Measurements from ENCODE around the gene DMD. TPM values are rescaled to one million over a fixed set of nuclear protein-coding genes. Genes with fewer than 3 reads are reported as not detected.

Gene DMD
- total and polyA plus RNA-seq, 2 donors (not counting 1 experiment from before 2014, with no cell fraction given), result 2.0 to 51.8 TPM

DNA sequence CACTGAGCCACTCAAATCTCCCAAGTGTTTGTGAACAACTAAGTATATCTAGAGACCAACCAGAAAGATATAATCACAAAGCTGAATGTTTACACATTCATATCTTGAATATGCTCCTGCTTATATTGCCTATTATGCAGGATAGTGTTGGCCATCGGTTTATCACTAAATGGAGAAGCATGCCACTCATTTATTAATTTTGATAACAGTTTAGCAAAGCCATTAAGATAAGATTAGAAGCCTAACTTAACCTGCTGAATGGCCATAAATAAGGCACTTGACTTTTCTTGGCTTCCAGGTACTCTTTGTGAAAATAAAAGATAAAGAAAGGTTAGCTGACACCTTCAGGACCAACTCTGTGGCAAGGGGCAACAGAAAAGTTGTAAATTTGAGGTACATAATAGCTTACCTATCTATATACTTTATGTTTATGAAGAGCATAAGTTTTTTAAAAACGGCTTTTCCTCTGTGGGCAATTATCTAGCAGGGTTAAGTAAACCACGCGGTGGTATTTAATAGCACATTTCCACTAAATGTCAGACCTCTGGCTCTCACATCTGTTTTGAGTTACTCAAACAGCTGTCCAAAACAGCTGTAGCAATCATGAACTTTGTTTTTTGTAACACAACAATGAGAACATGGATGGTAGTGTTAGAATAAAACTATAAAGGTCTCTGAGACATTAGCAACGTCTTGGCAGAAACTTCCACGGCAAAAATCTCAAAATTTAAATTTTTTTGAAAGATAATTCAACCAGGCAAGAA lies 2080.7 kb downstream of the DMD start:
- H3K27me3 ChIP-seq (replicated peaks in 1 of 4; ENCODE audit: control extremely low read depth in 1 of 4, control insufficient read depth in 3 of 4, insufficient read depth in 4 of 4, low read length in 3 of 4), result no peaks in the 10 kb centered on the region
- Mint-ChIP-seq H3K4me3 (no peak overlapping the region), H3K4me1 (peaks cover 5% of the 10 kb centered on the region), H3K27ac (no peak overlapping the region), H3K27me3 (no peaks in the 10 kb centered on the region), H3K9me3 (ENCODE audit: insufficient read depth) (no peaks in the 10 kb centered on the region)
- no peak overlapping the region for H3K4me2 ChIP-seq (replicated peaks; ENCODE audit: low read depth, low read length, poor library complexity, severe bottlenecking)
- H3K9me3 ChIP-seq (ENCODE audit: control extremely low read depth in 1 of 3, control insufficient read depth in 2 of 3, insufficient read depth in 1 of 3, low read length in 2 of 3), result no peaks in the 10 kb centered on the region
- ChIA-PET POLR2A (no interaction called here), CTCF (no interaction called here)
- TF ChIP-seq, protein P1, sequence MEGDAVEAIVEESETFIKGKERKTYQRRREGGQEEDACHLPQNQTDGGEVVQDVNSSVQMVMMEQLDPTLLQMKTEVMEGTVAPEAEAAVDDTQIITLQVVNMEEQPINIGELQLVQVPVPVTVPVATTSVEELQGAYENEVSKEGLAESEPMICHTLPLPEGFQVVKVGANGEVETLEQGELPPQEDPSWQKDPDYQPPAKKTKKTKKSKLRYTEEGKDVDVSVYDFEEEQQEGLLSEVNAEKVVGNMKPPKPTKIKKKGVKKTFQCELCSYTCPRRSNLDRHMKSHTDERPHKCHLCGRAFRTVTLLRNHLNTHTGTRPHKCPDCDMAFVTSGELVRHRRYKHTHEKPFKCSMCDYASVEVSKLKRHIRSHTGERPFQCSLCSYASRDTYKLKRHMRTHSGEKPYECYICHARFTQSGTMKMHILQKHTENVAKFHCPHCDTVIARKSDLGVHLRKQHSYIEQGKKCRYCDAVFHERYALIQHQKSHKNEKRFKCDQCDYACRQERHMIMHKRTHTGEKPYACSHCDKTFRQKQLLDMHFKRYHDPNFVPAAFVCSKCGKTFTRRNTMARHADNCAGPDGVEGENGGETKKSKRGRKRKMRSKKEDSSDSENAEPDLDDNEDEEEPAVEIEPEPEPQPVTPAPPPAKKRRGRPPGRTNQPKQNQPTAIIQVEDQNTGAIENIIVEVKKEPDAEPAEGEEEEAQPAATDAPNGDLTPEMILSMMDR (IDR thresholded peaks at IDR 0.05), result no peak
- no peak for TF ChIP-seq EZH2 (IDR thresholded peaks at IDR 0.05; ENCODE audit: borderline replicate concordance, insufficient read depth, low read depth, low read length, poor library complexity, severe bottlenecking)
- H3K9ac ChIP-seq (ENCODE audit: low read length), result no peak overlapping the region
- H3K79me2 ChIP-seq (ENCODE audit: control insufficient read depth, insufficient read depth, low read length), result no peaks in the 10 kb centered on the region
- intact Hi-C loops (cut with micrococcal nuclease), result no loop called here
- no peaks in the 10 kb centered on the region for H3K36me3 ChIP-seq (replicated peaks in 1 of 2; ENCODE audit: control extremely low read depth in 1 of 2, control insufficient read depth in 1 of 2, extremely low read depth in 1 of 2, insufficient read depth in 2 of 2, low read length in 1 of 2)
- no peak for DNase-seq
- no peak overlapping the region for H3K4me3 ChIP-seq (ENCODE audit: control extremely low read depth in 1 of 5, extremely low read depth in 1 of 5, insufficient read depth in 1 of 5, low read depth in 2 of 5, low read length in 4 of 5)
- no peak for ATAC-seq (ENCODE audit: low read depth)
- H2AFZ ChIP-seq (ENCODE audit: insufficient read depth, low read depth, low read length, poor library complexity, severe bottlenecking), result no peak overlapping the region
- H3K27ac ChIP-seq (ENCODE audit: low read length in 2 of 2), result no peak overlapping the region
- no peaks in the 10 kb centered on the region for H4K20me1 ChIP-seq (ENCODE audit: control insufficient read depth, insufficient read depth, low read length, poor library complexity, severe bottlenecking)
- peaks cover under 1 to 3% of the 10 kb centered on the region in 2 donors for H3K4me1 ChIP-seq (ENCODE audit: control insufficient read depth in 2 of 2, insufficient read depth in 2 of 2, low read length in 2 of 2)
- WGBS (ENCODE audit: insufficient coverage), result no CpG with 5 or more reads among the region's 6 CpGs

DNA sequence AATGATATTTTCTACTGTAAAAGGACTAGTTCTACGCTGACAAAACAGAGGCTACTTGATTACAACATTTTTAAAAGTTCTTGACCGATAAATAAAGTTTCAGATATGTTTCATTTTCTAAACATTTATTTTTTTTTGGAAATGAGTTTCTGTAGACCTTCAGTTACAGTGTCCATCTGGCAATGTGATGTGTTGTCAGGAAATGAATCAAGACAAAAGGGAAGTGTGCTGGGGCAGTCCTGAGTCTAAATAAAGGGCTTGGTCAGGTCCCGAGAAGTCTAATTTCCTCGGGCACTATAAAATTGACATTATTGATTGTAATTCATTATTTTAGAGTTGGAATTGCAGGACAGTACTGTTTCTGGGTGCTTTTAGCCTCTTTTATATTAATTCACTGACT lies 2082.5 kb downstream of the DMD start:
- Histone ChIP-seq H3K9me3 (ENCODE audit: control extremely low read depth in 1 of 3, control insufficient read depth in 2 of 3, insufficient read depth in 1 of 3, low read length in 2 of 3) (no peaks in the 10 kb centered on the region), H3K4me1 (ENCODE audit: control insufficient read depth in 2 of 2, insufficient read depth in 2 of 2, low read length in 2 of 2) (no peaks in the 10 kb centered on the region), H2AFZ (ENCODE audit: insufficient read depth, low read depth, low read length, poor library complexity, severe bottlenecking) (no peak overlapping the region), H3K27ac (ENCODE audit: low read length in 2 of 2) (no peak overlapping the region), H3K27me3 (replicated peaks in 1 of 4; ENCODE audit: control extremely low read depth in 1 of 4, control insufficient read depth in 3 of 4, insufficient read depth in 4 of 4, low read length in 3 of 4) (no peaks in the 10 kb centered on the region), H3K79me2 (ENCODE audit: control insufficient read depth, insufficient read depth, low read length) (no peaks in the 10 kb centered on the region), H3K4me2 (replicated peaks; ENCODE audit: low read depth, low read length, poor library complexity, severe bottlenecking) (no peak overlapping the region), H3K4me3 (ENCODE audit: control extremely low read depth in 1 of 5, extremely low read depth in 1 of 5, insufficient read depth in 1 of 5, low read depth in 2 of 5, low read length in 4 of 5) (no peak overlapping the region), H3K36me3 (replicated peaks in 1 of 2; ENCODE audit: control extremely low read depth in 1 of 2, control insufficient read depth in 1 of 2, extremely low read depth in 1 of 2, insufficient read depth in 2 of 2, low read length in 1 of 2) (no peaks in the 10 kb centered on the region), H4K20me1 (ENCODE audit: control insufficient read depth, insufficient read depth, low read length, poor library complexity, severe bottlenecking) (no peaks in the 10 kb centered on the region), H3K9ac (ENCODE audit: low read length) (no peak overlapping the region)
- ChIA-PET CTCF (no interaction called here), POLR2A (no interaction called here)
- H3K27ac Mint-ChIP-seq, result no peak overlapping the region
- H3K9me3 Mint-ChIP-seq (ENCODE audit: insufficient read depth), result no peaks in the 10 kb centered on the region
- H3K27me3 Mint-ChIP-seq, result no peaks in the 10 kb centered on the region
- ATAC-seq (ENCODE audit: low read depth), result no peak
- no CpG with 5 or more reads among the region's 4 CpGs for WGBS (ENCODE audit: insufficient coverage)
- H3K4me3 Mint-ChIP-seq, result no peak overlapping the region
- intact Hi-C loops (cut with micrococcal nuclease), result no loop called here
- DNase-seq, result no peak
- TF ChIP-seq, protein P1 (IDR thresholded peaks at IDR 0.05), result no peak
- no peak for TF ChIP-seq EZH2 (IDR thresholded peaks at IDR 0.05; ENCODE audit: borderline replicate concordance, insufficient read depth, low read depth, low read length, poor library complexity, severe bottlenecking)
- H3K4me1 Mint-ChIP-seq, result no peaks in the 10 kb centered on the region
